ENCODE data around the gene ANKRD34B.
"Not testable (repeated sequence)": the region's sequence is repeated elsewhere in the genome, so short reads cannot be mapped to it uniquely, and the experiment has no call there.

DNA sequence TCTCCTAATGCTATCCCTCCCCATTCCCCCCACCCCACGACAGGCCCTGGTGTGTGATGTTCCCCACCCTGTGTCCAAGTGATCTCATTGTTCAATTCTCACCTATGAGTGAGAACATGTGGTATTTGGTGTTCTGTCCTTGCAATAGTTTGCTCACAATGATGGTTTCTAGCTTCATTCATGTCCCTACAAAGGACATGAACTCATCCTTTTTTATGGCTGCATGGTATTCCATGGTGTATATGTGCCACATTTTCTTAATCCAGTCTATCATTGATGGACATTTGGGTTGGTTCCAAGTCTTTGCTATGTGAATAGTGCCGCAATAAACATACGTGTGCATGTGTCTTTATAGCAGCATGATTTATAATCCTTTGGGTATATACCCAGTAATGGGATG lies 10.2 kb upstream of the ANKRD34B start:
- TF ChIP-seq CTCF (IDR thresholded peaks at IDR 0.05); ZNF121 (CRISPR knock-in tag; IDR thresholded peaks at IDR 0.05); TP53 (CRISPR knock-in tag; IDR thresholded peaks at IDR 0.05); AFF4 (CRISPR knock-in tag; IDR thresholded peaks at IDR 0.05; ENCODE audit: borderline replicate concordance); ESRRA (CRISPR knock-in tag; IDR thresholded peaks at IDR 0.05; ENCODE audit: borderline replicate concordance); GRHL2 (CRISPR knock-in tag; IDR thresholded peaks at IDR 0.05; ENCODE audit: insufficient replicate concordance, severe bottlenecking); FOXK1 (CRISPR knock-in tag; IDR thresholded peaks at IDR 0.05): not testable (repeated sequence)
- TF ChIP-seq, protein P1, sequence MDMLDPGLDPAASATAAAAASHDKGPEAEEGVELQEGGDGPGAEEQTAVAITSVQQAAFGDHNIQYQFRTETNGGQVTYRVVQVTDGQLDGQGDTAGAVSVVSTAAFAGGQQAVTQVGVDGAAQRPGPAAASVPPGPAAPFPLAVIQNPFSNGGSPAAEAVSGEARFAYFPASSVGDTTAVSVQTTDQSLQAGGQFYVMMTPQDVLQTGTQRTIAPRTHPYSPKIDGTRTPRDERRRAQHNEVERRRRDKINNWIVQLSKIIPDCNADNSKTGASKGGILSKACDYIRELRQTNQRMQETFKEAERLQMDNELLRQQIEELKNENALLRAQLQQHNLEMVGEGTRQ (CRISPR knock-in tag; IDR thresholded peaks at IDR 0.05) = not testable (repeated sequence)
- TF ChIP-seq, protein P2, sequence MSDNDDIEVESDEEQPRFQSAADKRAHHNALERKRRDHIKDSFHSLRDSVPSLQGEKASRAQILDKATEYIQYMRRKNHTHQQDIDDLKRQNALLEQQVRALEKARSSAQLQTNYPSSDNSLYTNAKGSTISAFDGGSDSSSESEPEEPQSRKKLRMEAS (CRISPR knock-in tag; IDR thresholded peaks at IDR 0.05) = not testable (repeated sequence)
- TF ChIP-seq, protein P3, sequence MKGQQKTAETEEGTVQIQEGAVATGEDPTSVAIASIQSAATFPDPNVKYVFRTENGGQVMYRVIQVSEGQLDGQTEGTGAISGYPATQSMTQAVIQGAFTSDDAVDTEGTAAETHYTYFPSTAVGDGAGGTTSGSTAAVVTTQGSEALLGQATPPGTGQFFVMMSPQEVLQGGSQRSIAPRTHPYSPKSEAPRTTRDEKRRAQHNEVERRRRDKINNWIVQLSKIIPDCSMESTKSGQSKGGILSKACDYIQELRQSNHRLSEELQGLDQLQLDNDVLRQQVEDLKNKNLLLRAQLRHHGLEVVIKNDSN (CRISPR knock-in tag; IDR thresholded peaks at IDR 0.05) = not testable (repeated sequence)

Measured in WTC11 (cell line).